ENCODE data around the gene TNKS2.
"Not testable (repeated sequence)": the region's sequence is repeated elsewhere in the genome, so short reads cannot be mapped to it uniquely, and the experiment has no call there.

The TNKS2 gene
- 123 to 142 reads per million in 2 donors for total RNA-seq

- peak; percentile 84 to 96 (median 91) for DNase-seq
Measured at GRCh38 chr10:91797874-91798648, at the start of gene TNKS2. TNKS2 (plus strand) TSS chr10:91798426; CDS start chr10:91798691, 265 bp downstream.

GRCh38 chr10:91749592-91749991 is 48.6 kb upstream of the TNKS2 start:
- DNase-seq = not testable (repeated sequence)

GRCh38 chr10:91756286-91756685 is 41.9 kb upstream of the TNKS2 start:
- DNase-seq = no peak

- peak in 2 of 5 experiments; percentile 33 to 67 for DNase-seq
Measured at GRCh38 chr10:91758303-91759146, 39.7 kb upstream of the TNKS2 start.

- DNase-seq = no peak
Measured at GRCh38 chr10:91759581-91759986, 38.6 kb upstream of the TNKS2 start.

- no peak for DNase-seq
Measured at GRCh38 chr10:91761721-91762120, 36.5 kb upstream of the TNKS2 start.

- no peak for DNase-seq
Measured at GRCh38 chr10:91762878-91763277, 35.3 kb upstream of the TNKS2 start.

GRCh38 chr10:91766676-91767075 is 31.6 kb upstream of the TNKS2 start:
- no peak for DNase-seq

GRCh38 chr10:91768123-91768522 is 30.1 kb upstream of the TNKS2 start:
- no peak for DNase-seq

- no peak for DNase-seq
Measured at GRCh38 chr10:91771907-91772306, 26.3 kb upstream of the TNKS2 start.

- DNase-seq = no peak
Measured at GRCh38 chr10:91772461-91772860, 25.8 kb upstream of the TNKS2 start.

- DNase-seq = no peak
Measured at GRCh38 chr10:91772869-91773268, 25.4 kb upstream of the TNKS2 start.

- no peak for DNase-seq
Measured at GRCh38 chr10:91774571-91774970, 23.7 kb upstream of the TNKS2 start.

GRCh38 chr10:91775731-91776130 is 22.5 kb upstream of the TNKS2 start:
- no peak for DNase-seq

- no peak for DNase-seq
Measured at GRCh38 chr10:91776266-91776665, 22.0 kb upstream of the TNKS2 start.

GRCh38 chr10:91778485-91778884 is 19.7 kb upstream of the TNKS2 start:
- DNase-seq = no peak

GRCh38 chr10:91779011-91779605 is 19.1 kb upstream of the TNKS2 start:
- no peak for DNase-seq

- DNase-seq = no peak
Measured at GRCh38 chr10:91782539-91782938, 15.7 kb upstream of the TNKS2 start.

- DNase-seq = no peak
Measured at GRCh38 chr10:91785830-91786229, 12.4 kb upstream of the TNKS2 start.

GRCh38 chr10:91787258-91787657 is 11.0 kb upstream of the TNKS2 start:
- DNase-seq = no peak

- DNase-seq = no peak
Measured at GRCh38 chr10:91787810-91788209, 10.4 kb upstream of the TNKS2 start.

- DNase-seq = no peak
Measured at GRCh38 chr10:91788527-91788926, 9.7 kb upstream of the TNKS2 start.

GRCh38 chr10:91796331-91797047 is 1.7 kb upstream of the TNKS2 start:
- DNase-seq = peak; percentile 21 to 87 (median 30)
